Measurements from ENCODE around the gene HMCN1.

- TF ChIP-seq CTCF (IDR thresholded peaks at IDR 0.05; ENCODE audit: poor library complexity, severe bottlenecking) = no peak
- TF ChIP-seq POLR2AphosphoS5 (IDR thresholded peaks at IDR 0.05) = no peak
- no peak for TF ChIP-seq EZH2 (IDR thresholded peaks at IDR 0.05; ENCODE audit: borderline replicate concordance, insufficient read depth, low read length, poor library complexity, severe bottlenecking)
- TF ChIP-seq MXI1 (conservative IDR thresholded peaks at IDR 0.05; ENCODE audit: poor library complexity, severe bottlenecking) = no peak
- TF ChIP-seq EP300 (conservative IDR thresholded peaks at IDR 0.05; ENCODE audit: poor library complexity, severe bottlenecking) = no peak
- no peak for TF ChIP-seq TAF1 (IDR thresholded peaks at IDR 0.05; ENCODE audit: low read depth)
- TF ChIP-seq RAD21 (conservative IDR thresholded peaks at IDR 0.05) = no peak
These were observed 296.3 kb downstream of the HMCN1 start for GRCh38 chr1:186030453-186030852.
